ENCODE data around the gene SMNDC1.
"Not testable (repeated sequence)": the region's sequence is repeated elsewhere in the genome, so short reads cannot be mapped to it uniquely, and the experiment has no call there.

The SMNDC1 gene

GRCh38 chr10:110279407-110279986 lies 25.2 kb downstream of the SMNDC1 start:
- peak; percentile 71 for DNase-seq (ENCODE audit: low spot score)

- no peak for DNase-seq (ENCODE audit: low spot score)
These were observed 25.9 kb downstream of the SMNDC1 start for GRCh38 chr10:110278562-110279406.

GRCh38 chr10:110277591-110277990 lies 27.1 kb downstream of the SMNDC1 start:
- no peak for DNase-seq (ENCODE audit: low spot score)

GRCh38 chr10:110276603-110277002 lies 28.1 kb downstream of the SMNDC1 start:
- no peak for DNase-seq (ENCODE audit: low spot score)

GRCh38 chr10:110275128-110275729 lies 29.5 kb downstream of the SMNDC1 start:
- DNase-seq (ENCODE audit: low spot score): no peak

- DNase-seq (ENCODE audit: low spot score): no peak
These were observed 30.1 kb downstream of the SMNDC1 start for GRCh38 chr10:110274647-110275046.

- DNase-seq (ENCODE audit: low spot score): no peak
These were observed 30.6 kb downstream of the SMNDC1 start for GRCh38 chr10:110274072-110274627.

GRCh38 chr10:110273474-110273873 lies 31.2 kb downstream of the SMNDC1 start:
- peak; percentile 80 for DNase-seq (ENCODE audit: low spot score)

GRCh38 chr10:110272995-110273394 lies 31.7 kb downstream of the SMNDC1 start:
- not testable (repeated sequence) for DNase-seq (ENCODE audit: low spot score)

GRCh38 chr10:110269374-110270318 lies 35.1 kb downstream of the SMNDC1 start:
- DNase-seq (ENCODE audit: low spot score): peak; percentile 27

GRCh38 chr10:110268971-110269370 lies 35.7 kb downstream of the SMNDC1 start:
- no peak for DNase-seq (ENCODE audit: low spot score)

GRCh38 chr10:110268442-110268841 lies 36.3 kb downstream of the SMNDC1 start:
- no peak for DNase-seq (ENCODE audit: low spot score)

GRCh38 chr10:110267276-110267675 lies 37.4 kb downstream of the SMNDC1 start:
- DNase-seq (ENCODE audit: low spot score): no peak

GRCh38 chr10:110265573-110266193 lies 39.0 kb downstream of the SMNDC1 start:
- no peak for DNase-seq (ENCODE audit: low spot score)

GRCh38 chr10:110263164-110263563 lies 41.6 kb downstream of the SMNDC1 start:
- no peak for DNase-seq (ENCODE audit: low spot score)

GRCh38 chr10:110260746-110261477 lies 43.8 kb downstream of the SMNDC1 start:
- DNase-seq (ENCODE audit: low spot score): no peak

GRCh38 chr10:110259317-110259716 lies 45.4 kb downstream of the SMNDC1 start:
- no peak for DNase-seq (ENCODE audit: low spot score)

- DNase-seq (ENCODE audit: low spot score): no peak
These were observed 46.2 kb downstream of the SMNDC1 start for GRCh38 chr10:110258542-110258941.

GRCh38 chr10:110254467-110254866 lies 50.3 kb downstream of the SMNDC1 start:
- DNase-seq (ENCODE audit: low spot score): no peak

GRCh38 chr10:110252151-110252550 lies 52.6 kb downstream of the SMNDC1 start:
- DNase-seq (ENCODE audit: low spot score): no peak

Data from kidney tubule cell (primary cell).